ENCODE measurements around the gene ANKRD50. TPM values are rescaled to one million over a fixed set of nuclear protein-coding genes. Genes with fewer than 3 reads are reported as not detected.
A peak's percentile ranks its signal among the peaks of the same experiment; 100 is the strongest.

The ANKRD50 gene
- total and polyA plus RNA-seq, 9 of the 15 experiments (the other 6 are each of a cell fraction or from before 2014, with no cell fraction given), result 2.0 to 8.0 (median 6.2) TPM

- TF ChIP-seq ZBTB33 (CRISPR knock-in tag; IDR thresholded peaks at IDR 0.05), result no peak
- no peak for TF ChIP-seq ZNF146 (CRISPR knock-in tag; IDR thresholded peaks at IDR 0.05; ENCODE audit: unreplicated experiment)
- no peak for TF ChIP-seq GTF2B (IDR thresholded peaks at IDR 0.05; ENCODE audit: extremely low read depth, insufficient read length)
- TF ChIP-seq KHSRP (IDR thresholded peaks at IDR 0.05), result no peak
- no peak for TF ChIP-seq IRF1 (CRISPR knock-in tag; IDR thresholded peaks at IDR 0.05; ENCODE audit: borderline replicate concordance)
- 0 out of 2 replicates have a peak, but pooled peaks have one; percentile 11 for TF ChIP-seq THRAP3 (IDR thresholded peaks at IDR 0.05; ENCODE audit: borderline replicate concordance)
- TF ChIP-seq SREBF1 (IDR thresholded peaks at IDR 0.05; ENCODE audit: borderline replicate concordance, low read depth, low read length), result no peak
- TF ChIP-seq NBN (IDR thresholded peaks at IDR 0.05; ENCODE audit: low read depth), result peak; percentile 70; the same call in 1 of the 2 replicates
- TF ChIP-seq SIN3B (IDR thresholded peaks at IDR 0.05; ENCODE audit: low read depth), result no peak
- 0 out of 2 replicates have a peak, but pooled peaks have one; percentile 63 for TF ChIP-seq OTX1 (CRISPR knock-in tag; IDR thresholded peaks at IDR 0.05)
- TF ChIP-seq JUND (IDR thresholded peaks at IDR 0.05; ENCODE audit: borderline replicate concordance, low read depth, low read length), result peak; percentile 25; the same call in 1 of the 2 replicates
- peak; percentile 55; the same call in 1 of the 3 replicates for TF ChIP-seq JUND (tag; IDR thresholded peaks at IDR 0.05; ENCODE audit: borderline replicate concordance, low read depth, low read length)
- TF ChIP-seq CBX3 (IDR thresholded peaks at IDR 0.05; ENCODE audit: borderline replicate concordance in 1 of 2, low read length in 2 of 2), result 0 out of 3 replicates have a peak, but pooled peaks of 1 of the 2 experiments have one; percentile 47
- TF ChIP-seq MEIS2 (IDR thresholded peaks at IDR 0.05; ENCODE audit: partially characterized antibody), result no peak
- TF ChIP-seq MCM2 (IDR thresholded peaks at IDR 0.05; ENCODE audit: low read depth), result no peak
- no peak for TF ChIP-seq CCNT2 (IDR thresholded peaks at IDR 0.05; ENCODE audit: borderline replicate concordance, extremely low read depth, insufficient read length, low read depth, low read length)
- TF ChIP-seq PRDM10 (IDR thresholded peaks at IDR 0.05; ENCODE audit: partially characterized antibody), result peak; percentile 36
- TF ChIP-seq ARID1B (IDR thresholded peaks at IDR 0.05), result peak; percentile 26; the same call in 1 of the 2 replicates
- peak; percentile 50 for TF ChIP-seq CHD1 (IDR thresholded peaks at IDR 0.05; ENCODE audit: low read length)
- TF ChIP-seq XRCC3 (IDR thresholded peaks at IDR 0.05), result no peak
- peak; percentile 66; the same call in 1 of the 2 replicates for TF ChIP-seq TOE1 (IDR thresholded peaks at IDR 0.05; ENCODE audit: borderline replicate concordance)
- no peak for TF ChIP-seq TOE1 (CRISPR knock-in tag; IDR thresholded peaks at IDR 0.05; ENCODE audit: borderline replicate concordance, low read depth)
These were observed 657 bp upstream of the ANKRD50 start (continued) for GRCh38 chr4:124713185-124713592.
